GM19328 (cell line): ENCODE measurements around the gene SEMA3A.
A peak's percentile ranks its signal among the peaks of the same experiment; 100 is the strongest.

Experiments
- ATAC-seq: cut with Tn5 transposase; IDR thresholded peaks from one replicate; pipeline ENCODE4 v1.9.1; 2021; ENCODE audit warnings: mild to moderate bottlenecking, moderate library complexity; ENCODE audit not compliant: unreplicated experiment

Gene SEMA3A

DNA sequence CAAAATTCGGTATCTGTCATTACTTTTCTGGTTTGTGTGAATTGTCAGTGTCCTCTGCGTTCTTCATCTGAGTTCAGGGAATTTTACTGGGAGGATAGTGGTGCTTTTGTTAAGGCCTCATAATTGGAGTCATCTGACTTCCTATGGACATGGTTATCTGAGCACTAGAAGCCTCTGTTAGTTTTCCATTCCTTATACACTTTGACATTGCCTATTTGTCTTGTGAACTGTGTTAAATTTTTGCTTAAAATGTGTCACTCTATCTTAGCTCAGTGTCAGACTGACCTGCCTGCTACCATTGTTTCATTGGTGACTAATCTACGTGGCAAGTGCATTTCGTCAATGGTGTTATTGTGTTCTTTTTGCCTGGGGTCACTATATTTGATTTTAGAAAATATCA is 253.3 kb downstream of the SEMA3A start:
- no peak for ATAC-seq

DNA sequence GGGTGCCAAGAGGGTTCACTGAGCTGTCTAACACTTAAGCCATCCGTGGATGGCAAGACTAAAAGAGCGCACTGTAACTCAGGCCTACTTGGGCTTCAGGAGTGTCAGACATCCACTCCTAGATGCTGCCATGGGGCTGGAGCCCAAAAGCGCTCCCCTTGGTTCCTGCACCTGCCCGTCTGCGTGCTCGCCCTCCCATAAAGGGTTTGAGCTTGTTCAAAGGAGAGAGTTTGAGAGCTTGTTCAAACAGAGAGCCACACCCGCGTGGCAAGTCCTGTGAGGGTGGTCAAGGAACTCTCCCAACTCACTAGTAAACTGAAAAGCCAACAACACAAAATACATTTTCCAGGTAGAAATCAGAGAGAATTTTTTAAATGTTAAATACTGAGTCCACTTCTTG is 256.7 kb downstream of the SEMA3A start:
- no peak for ATAC-seq

DNA sequence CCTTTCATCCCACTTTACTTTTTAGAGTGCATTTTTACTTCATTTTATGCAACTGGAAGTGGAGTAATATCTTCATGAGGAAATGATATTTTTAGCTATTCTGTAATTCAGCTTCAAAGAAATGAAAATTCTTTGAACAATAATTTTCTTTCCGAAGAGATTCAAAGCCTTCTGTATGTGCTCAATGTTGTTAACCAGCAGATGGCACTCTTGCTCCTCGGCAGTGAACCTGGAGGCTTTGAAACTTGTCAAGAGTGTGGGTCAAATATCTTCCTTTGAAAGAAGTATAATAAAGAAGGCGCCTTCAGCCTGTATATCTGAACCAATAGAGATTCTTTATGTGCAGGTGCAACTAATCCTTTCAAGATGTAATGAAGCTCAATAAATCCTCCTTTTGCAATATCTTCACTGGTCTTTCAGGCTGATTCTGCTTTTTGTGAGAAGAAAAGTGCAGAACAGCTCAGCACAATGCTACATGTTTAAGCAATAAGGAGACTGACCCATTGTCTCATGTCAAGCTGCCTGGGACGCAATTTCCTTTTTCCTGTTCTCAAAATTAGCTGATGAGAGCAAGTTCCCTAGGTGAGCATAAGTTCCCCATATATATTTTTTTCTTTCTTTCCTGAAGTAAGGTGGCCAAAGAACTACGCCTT is 258.4 kb downstream of the SEMA3A start:
- ATAC-seq = peak; percentile 82

DNA sequence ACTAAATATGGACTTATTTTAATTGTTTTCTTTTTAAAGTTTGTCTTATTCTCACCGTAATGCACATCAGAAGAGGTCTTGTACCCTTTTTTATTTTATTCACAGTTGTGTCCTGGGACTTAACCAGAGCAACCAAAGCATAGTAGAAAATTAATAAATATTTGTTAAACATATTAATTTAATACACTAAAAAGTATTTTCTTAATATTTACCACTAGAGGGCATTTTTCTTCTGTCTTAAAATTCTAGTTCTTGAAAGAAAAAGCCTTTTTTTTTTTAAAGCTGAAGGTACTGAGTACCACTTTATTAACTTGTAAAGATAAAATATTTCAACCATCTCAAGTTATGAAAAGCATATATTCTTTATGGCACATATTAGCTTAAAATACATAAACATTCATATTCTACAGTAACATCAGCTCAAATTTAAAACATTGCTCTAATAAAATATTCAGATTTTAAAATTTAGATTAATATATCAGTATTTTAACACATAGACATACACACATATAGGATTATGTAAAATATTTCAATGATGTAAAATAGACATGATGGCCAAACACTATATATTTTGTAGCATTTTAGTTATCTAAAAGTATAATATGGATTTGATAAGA is 260.4 kb downstream of the SEMA3A start:
- no peak for ATAC-seq

DNA sequence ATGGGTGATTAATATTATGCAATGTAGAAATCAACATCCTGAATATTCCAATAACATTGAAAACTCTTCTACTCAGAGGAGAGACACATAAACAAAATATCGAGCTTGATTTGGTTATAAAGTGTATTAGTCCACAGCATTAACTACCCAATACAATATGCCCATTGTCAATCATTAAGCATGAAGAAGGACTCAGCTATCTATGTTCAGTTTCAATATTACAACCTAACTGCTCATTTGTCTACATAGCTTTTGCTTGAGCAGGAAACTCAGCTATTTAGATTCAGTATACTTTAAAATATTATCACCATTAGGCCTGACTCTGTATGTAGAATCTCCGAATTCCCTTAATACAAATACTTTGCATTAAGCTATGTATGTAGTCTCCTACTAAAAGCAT is 262.6 kb downstream of the SEMA3A start:
- ATAC-seq = no peak

DNA sequence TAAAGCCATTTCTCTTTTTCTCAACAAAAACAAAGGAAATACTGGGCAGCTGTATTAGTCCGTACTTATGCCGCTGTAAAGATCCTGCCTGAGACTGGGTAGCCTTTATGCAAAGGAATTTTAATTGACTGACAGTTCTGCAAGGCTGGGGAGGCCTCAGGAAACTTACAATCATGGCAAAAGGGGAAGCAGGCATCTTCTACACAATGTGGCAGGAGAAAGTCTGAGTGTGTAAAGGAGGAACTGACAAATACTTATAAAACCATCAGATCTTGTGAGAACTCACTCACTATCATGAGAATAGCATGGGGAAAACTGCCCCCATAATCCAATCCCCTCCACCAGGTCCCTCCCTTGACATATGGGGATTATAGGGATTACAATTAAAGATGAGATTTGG is 264.3 kb downstream of the SEMA3A start:
- ATAC-seq = no peak

DNA sequence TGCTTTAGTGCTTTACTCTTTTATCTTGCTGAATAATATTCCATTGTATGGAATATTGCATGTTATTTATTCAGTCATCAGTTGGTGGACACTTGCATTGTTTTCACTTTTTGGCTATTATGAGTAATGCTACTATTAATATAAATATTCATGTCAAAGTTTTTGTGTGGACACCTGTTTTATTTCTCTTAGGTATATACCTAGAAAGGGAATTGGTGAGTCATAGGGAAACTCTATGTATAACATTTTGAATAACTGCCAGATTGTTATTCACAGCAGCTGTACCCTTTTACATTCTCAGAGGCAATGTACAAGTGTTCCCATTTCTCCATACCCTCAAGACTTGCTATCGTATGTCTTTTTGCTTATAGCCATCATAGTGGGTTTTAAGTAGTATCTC is 268.7 kb downstream of the SEMA3A start:
- ATAC-seq = no peak

DNA sequence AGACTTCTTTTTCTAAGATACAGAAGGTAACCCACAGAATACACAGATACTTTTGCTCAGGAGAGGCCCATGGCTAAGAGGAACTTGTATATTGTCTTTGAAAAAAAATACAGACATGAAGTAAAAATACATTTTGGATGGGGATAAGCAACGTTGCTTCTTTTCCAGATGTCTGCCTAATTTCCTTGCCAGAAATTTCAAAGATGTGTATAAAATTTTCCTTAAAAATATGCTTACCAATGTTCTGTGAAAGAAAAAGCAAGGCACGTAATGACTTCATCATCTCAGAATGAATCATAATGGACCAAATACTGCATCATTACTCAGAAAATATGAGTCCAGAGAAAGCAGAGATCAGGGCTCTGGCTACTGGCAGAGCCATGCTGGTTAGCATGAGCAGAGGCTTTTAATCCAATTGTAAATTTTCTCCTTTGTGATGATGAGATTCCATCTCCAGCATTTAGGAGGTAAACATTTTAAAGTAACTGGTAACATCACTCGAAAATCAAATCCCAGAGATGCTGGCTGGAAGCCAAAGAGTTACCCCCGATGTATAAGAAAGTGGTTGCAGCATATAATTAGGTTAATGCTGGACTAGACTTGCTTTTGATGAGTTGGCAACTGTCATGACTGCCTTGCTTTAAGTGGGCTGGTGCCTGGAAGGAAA is 272.5 kb downstream of the SEMA3A start:
- no peak for ATAC-seq

DNA sequence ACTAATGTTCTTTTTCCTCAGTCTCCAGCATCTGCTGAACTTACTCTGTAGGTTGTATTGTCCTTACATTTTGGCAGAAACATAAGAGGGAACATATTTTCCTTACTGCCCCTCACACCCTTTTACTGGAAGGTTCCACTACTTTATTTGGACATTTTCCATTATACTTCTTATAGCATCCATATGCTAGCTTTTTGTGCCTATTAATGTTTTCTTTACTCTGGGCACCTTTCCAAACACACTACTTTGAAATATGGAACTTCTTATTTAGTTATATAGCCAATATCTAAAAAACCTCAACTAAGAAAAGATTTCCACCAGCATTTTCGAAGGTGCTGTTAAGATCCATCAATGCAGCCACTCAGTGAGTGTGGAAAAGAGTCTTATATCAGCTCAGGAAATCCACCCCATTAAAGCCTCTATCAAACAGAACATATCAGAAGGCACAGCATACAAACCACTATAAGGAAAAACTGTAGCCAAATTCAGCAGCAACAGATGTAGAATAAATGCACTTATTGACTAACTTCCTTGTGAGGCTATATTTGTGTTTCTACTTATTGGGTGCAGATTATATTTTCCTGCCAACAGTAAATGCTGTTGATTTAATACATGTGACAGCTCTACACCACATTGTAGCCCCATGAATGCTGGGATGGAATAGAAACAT is 273.2 kb downstream of the SEMA3A start:
- ATAC-seq = no peak

DNA sequence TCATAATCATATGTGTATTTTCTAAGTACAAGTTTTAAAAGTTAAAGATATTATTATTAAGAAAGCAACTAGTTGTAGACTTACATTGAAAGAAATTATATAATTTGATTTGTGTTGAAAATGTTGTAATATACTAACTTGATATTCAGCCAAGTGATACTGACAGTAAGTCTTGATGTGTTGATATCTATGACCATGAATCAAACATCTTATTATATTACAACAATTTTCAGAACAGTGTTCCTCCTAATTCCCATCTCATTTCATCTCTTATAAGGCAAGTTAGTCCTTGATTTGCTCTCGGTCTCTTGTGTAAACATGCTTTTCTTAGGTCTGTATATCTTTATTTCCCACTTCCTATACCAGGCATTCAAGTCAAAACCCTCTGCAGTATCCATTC is 276.4 kb downstream of the SEMA3A start:
- no peak for ATAC-seq

DNA sequence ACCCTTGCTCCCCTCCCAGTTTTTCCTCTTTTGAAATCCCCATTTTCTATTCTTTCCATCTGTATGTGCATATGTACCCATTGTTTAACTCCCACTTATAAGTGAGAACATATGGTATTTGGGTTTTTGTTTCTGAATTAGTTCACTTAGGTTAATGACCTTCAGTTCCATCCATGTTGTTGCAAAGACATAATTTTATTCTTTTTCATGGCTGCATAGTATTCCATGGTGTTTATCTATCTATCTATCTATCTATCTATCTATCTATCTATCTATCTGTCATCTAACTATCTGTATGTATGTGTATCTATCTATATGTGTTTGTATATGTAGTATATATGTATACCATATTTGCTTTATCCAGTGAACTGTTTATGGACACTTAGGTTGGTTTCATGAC is 281.4 kb downstream of the SEMA3A start:
- no peak for ATAC-seq

DNA sequence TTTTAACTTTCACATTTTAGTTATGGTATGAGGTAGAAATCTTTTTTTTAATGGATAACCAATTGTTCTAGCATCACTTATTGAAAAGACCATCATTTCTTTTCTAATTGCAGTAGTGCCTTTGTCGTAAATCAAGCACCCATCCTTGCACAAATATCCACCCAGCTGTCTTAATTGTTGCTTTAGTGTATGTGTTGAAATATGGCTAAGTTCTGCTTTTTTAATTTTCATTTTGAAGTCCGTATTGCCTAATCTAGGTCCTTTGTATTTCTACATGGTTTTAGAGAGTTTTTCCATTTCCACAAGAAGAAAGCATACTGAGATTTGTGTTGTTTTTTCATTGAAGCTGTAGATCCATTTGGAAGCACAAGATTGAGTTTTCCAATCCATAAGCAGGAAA is 286.1 kb downstream of the SEMA3A start:
- ATAC-seq = no peak
